G401 (cell line): Measurements from ENCODE around the gene EFTUD2. TPM values are rescaled to one million over a fixed set of nuclear protein-coding genes. Genes with fewer than 3 reads are reported as not detected.
"Not testable (repeated sequence)": the region's sequence is repeated elsewhere in the genome, so short reads cannot be mapped to it uniquely, and the experiment has no call there.

Experiments used
- DNase-seq: peaks from one replicate; pipeline ENCODE4 v3.0.0-alpha.2; 2015; ENCODE audit warnings: low spot score
- in situ Hi-C: cut with HindIII; loops from 2 replicates; pipeline ENCODE4 v1.10.0; 2016; ENCODE audit warnings: low sequenced_read_pairs, mixed read lengths
- total RNA-seq: library from RNA; depleted of rRNA; stranded (reverse); fragments of >200 nt; shearing (Covaris generic); gene quantifications from 2 replicates; pipeline ENCODE4 v1.2.3, GENCODE V29; 2014; rRNA removed

The EFTUD2 gene
- total RNA-seq: 164 and 176 TPM in 2 replicates

DNA sequence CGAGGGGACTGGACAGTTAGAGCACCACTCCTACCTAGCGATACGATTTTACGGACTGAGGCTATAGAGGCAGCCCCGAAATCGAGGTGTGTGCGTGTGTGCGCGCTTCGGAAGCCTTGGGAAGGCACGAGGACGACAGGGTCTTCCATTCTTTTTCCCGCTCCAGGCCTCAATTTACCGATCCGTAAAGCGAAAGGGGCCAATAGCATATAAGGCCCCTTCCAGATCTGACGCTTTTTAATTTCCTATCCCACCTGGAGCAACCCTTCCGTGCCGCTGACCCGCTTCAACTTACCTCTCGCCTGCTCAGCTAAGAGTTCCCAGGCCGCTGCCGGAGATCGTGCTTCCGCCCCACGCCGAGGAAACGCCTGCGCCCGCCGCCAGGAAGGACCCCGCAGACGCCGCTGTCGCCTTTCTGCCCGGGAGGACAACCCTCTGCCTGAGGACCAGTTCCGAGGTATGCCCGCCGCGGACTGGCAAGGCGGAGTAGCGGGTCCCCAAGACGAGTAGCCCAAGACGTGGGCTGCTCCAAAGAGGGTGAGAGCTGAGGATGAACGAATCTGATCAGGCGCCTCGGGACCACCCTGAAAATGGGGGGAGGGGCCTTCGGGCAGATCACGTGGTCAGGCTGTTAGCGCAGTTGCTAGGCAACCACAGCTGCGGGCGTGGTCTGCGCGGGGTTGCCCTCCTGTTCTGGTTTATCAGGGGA is at the start of gene EFTUD2:
Gene EFTUD2, minus strand, starts transcription at position 372 of the 709 bp plus-strand sequence. CDS start 4,924 bp downstream, outside the sequence.
- in situ Hi-C loops: no loop called here
- peak; percentile 90 for DNase-seq

- in situ Hi-C loops: no loop called here
- no peak for DNase-seq
These were observed 49.1 kb upstream of the EFTUD2 start for GRCh38 chr17:44948315-44948795.

- in situ Hi-C loops: no loop called here
- DNase-seq: peak; percentile 94
These were observed 48.4 kb upstream of the EFTUD2 start, which contains the start of gene KIF18B for GRCh38 chr17:44947461-44948314. TSS of gene KIF18B (minus strand) at chr17:44947773. CDS start at chr17:44936344, 11,429 bp downstream.

DNA sequence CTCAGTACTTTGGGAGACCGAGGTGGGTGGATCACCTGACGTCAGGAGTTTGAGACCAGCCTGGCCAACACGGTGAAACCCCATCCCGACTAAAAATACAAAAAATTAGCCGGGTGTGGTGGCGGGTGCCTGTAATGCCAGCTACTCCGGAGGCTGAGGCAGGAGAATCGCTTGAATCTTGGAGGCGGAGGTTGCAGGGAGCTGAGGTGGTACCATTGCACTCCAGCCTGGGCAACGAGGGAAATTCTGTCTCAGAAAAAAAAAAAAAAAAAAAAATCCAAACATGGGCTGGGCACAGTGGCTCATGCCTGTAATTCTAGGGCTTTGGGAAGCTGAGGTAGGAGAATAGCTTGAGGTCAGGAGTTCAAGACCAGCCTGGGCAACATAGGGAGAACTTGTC is 46.4 kb upstream of the EFTUD2 start:
- DNase-seq, in situ Hi-C loops: not testable (repeated sequence)

- in situ Hi-C loops: no loop called here
- DNase-seq: peak; percentile 35
These were observed 43.2 kb upstream of the EFTUD2 start for GRCh38 chr17:44942456-44942855.

DNA sequence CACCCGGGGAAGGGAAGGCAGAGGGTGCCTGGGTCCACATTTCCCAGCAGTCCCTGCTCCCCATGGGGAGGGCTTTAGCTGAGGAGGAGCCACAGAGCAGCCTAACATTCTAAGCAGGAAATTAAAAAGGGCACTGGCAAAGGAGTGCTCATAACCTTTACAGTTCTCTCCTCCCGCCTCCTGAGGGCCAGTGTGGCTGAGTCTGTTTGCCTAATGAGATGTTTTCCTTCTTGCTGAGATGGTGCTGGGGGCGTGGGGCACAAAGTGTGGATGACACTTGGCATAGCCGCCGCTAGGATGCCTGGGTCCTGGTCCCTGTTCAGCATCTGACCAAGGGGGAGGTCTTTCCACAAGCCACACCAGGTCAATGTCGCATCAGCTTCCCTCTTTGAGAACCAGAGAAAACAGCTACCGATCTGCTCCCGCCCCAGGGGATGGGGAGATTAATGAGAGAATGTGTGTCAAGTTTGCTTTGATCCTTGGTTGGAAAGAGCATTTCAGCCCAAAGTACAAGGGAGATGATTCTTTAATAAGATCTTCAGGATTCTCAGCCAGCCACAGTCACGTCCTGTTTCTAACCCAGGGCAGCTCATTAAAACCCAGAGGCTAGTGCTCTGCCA is 42.6 kb upstream of the EFTUD2 start:
- in situ Hi-C loops: no loop called here
- no peak for DNase-seq

DNA sequence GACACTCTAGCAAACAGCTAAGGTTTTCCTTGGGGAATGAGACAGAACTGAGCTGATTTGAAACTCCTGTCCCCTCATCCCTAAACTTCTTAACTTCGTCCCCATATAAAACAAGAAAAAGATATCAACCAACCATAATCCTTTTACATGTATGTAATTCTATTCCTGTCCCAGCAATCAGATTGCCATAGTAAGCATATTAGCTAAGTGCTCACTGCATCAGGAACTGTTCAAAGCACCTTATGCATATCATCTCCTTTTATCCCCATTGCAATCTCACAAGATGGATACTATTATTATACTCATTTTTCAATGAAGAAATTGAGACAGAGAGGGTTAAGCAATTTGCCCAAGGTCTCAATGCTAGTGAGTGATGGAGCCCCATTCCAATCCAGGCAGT is 41.5 kb upstream of the EFTUD2 start:
- DNase-seq: no peak
- in situ Hi-C loops: no loop called here

GRCh38 chr17:44940317-44940716 is 41.1 kb upstream of the EFTUD2 start:
- no peak for DNase-seq
- in situ Hi-C loops: no loop called here

- DNase-seq: no peak
- in situ Hi-C loops: no loop called here
These were observed 35.9 kb upstream of the EFTUD2 start for GRCh38 chr17:44935116-44935515.

DNA sequence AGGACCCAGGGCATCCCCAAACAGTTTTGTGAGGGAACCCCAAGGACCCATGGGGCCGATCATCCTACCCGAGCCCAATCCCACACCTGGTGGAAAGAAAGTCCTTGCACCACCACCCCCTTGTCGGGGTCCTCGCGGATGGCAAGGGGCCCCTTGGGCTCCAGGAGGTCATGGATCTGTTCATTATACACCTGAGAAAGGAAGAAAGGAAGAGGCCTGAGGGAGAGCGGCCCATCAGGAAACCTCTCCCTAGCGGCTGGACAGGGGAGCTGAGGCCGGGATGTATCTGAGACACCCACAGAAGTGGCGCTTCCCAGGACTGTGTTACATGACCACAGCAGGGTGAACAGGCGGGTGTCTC is 35.5 kb upstream of the EFTUD2 start:
- no peak for DNase-seq
- in situ Hi-C loops: no loop called here

GRCh38 chr17:44933824-44934744 is 34.8 kb upstream of the EFTUD2 start:
- in situ Hi-C loops: no loop called here
- DNase-seq: no peak

DNA sequence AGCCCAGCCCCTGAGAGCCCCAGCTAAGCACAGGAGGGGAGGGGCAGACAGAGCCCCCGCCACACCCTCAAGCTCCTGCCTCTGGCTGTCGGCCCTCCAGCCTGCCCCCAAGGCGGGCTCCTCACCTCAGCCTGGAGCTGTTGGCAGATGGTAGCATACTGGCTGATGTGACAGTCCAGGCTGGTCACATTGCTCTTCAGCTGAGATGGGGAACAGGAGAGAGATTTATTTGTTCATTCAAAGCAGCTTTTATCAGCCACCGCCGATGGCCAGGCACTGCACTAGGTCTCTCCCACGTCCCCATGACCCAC is 33.5 kb upstream of the EFTUD2 start:
- in situ Hi-C loops: no loop called here
- DNase-seq: no peak

- DNase-seq: no peak
- in situ Hi-C loops: no loop called here
These were observed 33.0 kb upstream of the EFTUD2 start for GRCh38 chr17:44932096-44932786.

DNA sequence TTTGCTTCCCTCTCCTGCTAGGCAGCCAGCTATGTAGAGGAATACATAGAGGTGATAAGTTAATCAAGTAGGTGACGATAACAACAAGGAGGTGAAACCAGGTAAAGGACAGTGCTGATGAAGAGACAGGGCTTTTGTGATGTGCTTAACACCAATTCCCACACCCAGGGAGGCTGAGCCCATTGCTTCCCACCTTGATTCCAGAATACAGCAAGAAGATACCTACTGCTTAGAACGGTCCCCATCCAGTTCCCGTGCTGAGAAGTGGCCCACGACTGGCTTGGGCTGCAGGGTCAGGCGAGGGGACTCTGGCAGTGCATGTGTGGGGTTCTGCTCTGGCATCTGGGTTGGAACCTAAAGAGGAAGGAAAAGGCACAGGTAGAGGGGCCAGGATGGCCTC is 32.1 kb upstream of the EFTUD2 start:
- no peak for DNase-seq
- in situ Hi-C loops: no loop called here

GRCh38 chr17:44930667-44931066 is 31.4 kb upstream of the EFTUD2 start:
- no peak for DNase-seq
- in situ Hi-C loops: no loop called here

DNA sequence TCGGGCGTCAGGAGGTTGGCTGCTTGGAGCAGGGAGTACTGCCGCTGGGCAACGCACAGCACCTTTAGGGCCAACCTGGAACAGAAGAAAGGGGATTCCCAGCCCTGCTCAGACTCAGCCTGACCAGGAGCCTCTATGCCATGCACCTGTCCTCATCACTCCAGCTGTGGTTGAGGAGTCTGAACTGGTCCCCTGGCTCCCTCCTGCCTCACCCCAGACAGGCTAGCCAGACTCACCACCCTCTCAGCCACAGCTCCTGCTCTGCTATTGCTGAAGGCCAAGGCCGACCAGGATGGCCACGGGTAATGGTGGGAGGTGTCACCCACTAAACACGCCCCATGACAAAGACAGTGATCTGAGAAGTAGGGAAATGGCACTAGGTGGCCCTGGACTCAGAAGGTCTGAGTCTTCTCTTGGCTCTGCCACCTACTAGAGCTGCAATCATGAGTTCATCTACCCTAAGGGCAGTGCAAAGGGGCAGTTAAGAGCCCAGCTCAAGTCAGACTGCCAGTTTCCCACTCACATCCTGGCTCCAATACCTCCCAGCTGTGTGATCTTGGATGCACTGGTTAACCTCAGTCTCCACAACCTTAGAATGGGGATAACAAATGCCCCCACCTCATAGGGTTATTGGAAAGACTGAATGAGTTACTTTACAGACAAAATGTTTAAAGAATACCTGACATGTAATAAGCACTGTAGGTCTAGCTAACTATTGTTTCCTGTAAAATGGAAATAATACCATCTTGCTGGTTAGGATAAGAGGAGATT is 29.9 kb upstream of the EFTUD2 start:
- no peak for DNase-seq
- in situ Hi-C loops: no loop called here

DNA sequence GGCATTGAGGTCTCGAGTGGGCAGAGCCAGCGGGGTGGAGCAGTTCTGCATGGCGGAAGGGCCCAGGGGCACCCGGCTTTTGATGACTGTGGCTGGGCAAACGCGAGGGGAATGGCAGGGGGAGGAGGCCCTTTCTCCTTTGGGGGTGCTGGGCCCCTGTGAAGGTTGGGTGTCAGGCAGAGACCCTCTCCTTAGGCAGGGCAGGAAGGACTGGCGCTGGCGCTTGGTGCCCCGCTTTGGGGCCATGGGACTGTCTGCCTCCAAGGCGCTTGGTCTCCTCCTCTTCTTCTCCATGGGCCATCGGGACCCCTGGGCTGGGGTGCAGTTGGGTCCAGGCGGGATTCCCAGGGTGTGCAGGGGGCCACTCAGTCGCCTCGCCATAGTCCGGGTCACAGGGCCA is 28.9 kb upstream of the EFTUD2 start:
- in situ Hi-C loops: no loop called here
- DNase-seq: no peak

GRCh38 chr17:44927696-44928095 is 28.5 kb upstream of the EFTUD2 start:
- DNase-seq: no peak
- in situ Hi-C loops: no loop called here
